ENCODE measurements around the gene CFAP52.

DNA sequence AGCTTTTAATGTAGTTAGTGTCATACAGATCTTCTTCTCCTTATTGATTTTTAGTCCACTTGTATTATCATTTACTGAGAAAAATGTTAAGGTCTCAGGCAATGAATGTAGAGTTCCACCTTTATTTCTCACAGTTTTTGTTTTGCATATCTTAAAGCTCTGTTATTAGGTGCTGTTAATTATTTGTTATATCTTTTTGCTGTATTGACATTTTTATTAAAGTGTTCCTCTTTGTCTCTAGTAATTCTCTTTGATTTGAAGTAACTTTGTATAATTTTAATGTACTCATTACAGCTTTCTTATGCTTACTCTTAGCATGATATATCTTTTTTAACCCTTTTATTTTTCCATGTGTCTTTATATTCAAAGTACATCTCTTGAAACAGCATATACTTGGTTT lies 46.5 kb downstream of the CFAP52 start:
- TF ChIP-seq, protein P1, sequence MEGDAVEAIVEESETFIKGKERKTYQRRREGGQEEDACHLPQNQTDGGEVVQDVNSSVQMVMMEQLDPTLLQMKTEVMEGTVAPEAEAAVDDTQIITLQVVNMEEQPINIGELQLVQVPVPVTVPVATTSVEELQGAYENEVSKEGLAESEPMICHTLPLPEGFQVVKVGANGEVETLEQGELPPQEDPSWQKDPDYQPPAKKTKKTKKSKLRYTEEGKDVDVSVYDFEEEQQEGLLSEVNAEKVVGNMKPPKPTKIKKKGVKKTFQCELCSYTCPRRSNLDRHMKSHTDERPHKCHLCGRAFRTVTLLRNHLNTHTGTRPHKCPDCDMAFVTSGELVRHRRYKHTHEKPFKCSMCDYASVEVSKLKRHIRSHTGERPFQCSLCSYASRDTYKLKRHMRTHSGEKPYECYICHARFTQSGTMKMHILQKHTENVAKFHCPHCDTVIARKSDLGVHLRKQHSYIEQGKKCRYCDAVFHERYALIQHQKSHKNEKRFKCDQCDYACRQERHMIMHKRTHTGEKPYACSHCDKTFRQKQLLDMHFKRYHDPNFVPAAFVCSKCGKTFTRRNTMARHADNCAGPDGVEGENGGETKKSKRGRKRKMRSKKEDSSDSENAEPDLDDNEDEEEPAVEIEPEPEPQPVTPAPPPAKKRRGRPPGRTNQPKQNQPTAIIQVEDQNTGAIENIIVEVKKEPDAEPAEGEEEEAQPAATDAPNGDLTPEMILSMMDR (conservative IDR thresholded peaks at IDR 0.05), result no peak
- TF ChIP-seq EZH2 (IDR thresholded peaks at IDR 0.05; ENCODE audit: low read depth), result no peak
